Activated CD8-positive, alpha-beta T cell treated with anti-CD3 and anti-CD28 coated beads, Interleukin-2, amount 10 ng/mL, durations not matched to agents 7 days and 5 days (primary cell): ENCODE data around the gene HBS1L. TPM values are rescaled to one million over a fixed set of nuclear protein-coding genes. Genes with fewer than 3 reads are reported as not detected.

Experiments
- ATAC-seq: fragments of 150-1000 bp; cut with Tn5 transposase; one replicate; pipeline ENCODE4 v1.10.0; 2021; ENCODE audit warnings: moderate library complexity
- CTCF ChIA-PET: fragments of 350-600 bp; sonication (Branson Sonifier 250); formaldehyde crosslinking; loops from one replicate; lab custom pipeline; 2021; ENCODE audit warnings: antibody characterized with exemption; lab: Charles Lee
- POLR2A ChIA-PET: fragments of 350-600 bp; sonication (Branson Sonifier 250); formaldehyde crosslinking; loops from one replicate; lab custom pipeline; 2021; ENCODE audit warnings: antibody characterized with exemption; lab: Charles Lee
- DNase-seq: peaks from one replicate; pipeline ENCODE4 v3.0.0-alpha.2; 2020
- H3K27ac Mint-ChIP-seq: one replicate; pipeline ENCODE4 v1.8.0; 2021; ENCODE audit warnings: mild to moderate bottlenecking, mixed read lengths
- H3K27me3 Mint-ChIP-seq: one replicate; pipeline ENCODE4 v1.8.0; 2021; ENCODE audit warnings: low read depth, mixed read lengths
- H3K36me3 Mint-ChIP-seq: one replicate; pipeline ENCODE4 v1.8.0; 2021; ENCODE audit warnings: low read depth, mixed read lengths
- H3K4me1 Mint-ChIP-seq: one replicate; pipeline ENCODE4 v1.8.0; 2021; ENCODE audit warnings: low read depth, mixed read lengths
- H3K4me3 Mint-ChIP-seq: one replicate; pipeline ENCODE4 v1.8.0; 2021; ENCODE audit warnings: mild to moderate bottlenecking, mixed read lengths
- H3K9me3 Mint-ChIP-seq: one replicate; pipeline ENCODE4 v1.8.0; 2022; ENCODE audit warnings: mixed read lengths; ENCODE audit not compliant: insufficient read depth
- total RNA-seq, 2 experiments: library from RNA; stranded (reverse); gene quantifications; one replicate each; pipeline ENCODE4 v1.2.3, GENCODE V29; 2021

The HBS1L gene
- total RNA-seq, 2 experiments from 2014 or later: 72.8 to 77.5 TPM

GRCh38 chr6:135043364-135043763 lies 11.3 kb downstream of the HBS1L start:
- ATAC-seq: no peak
- Mint-ChIP-seq H3K36me3 (peaks cover 43% of the 10 kb centered on the region), H3K27ac (no peak overlapping the region), H3K4me1 (peaks cover 45% of the 10 kb centered on the region), H3K4me3 (no peak overlapping the region), H3K27me3 (no peaks in the 10 kb centered on the region), H3K9me3 (no peaks in the 10 kb centered on the region)
- CTCF ChIA-PET: interaction anchor here (0.8 to 1.9 kb wide), 4 partner anchors 11 to 101 kb away, joined by 3 to 4 read pairs (median 4); partner anchors contain the start of gene HBS1L
- POLR2A ChIA-PET: interaction anchor here (0.6 to 2.0 kb wide), 4 partner anchors 9 to 138 kb away, joined by 3 to 7 read pairs (median 4); partner anchors contain the start of genes HBS1L and MYB
- DNase-seq: no peak

- H3K4me3 Mint-ChIP-seq: no peak overlapping the region
- ChIA-PET CTCF (interaction anchor here (1.3 kb wide), 1 partner anchor 106 kb away, joined by 3 read pairs; no protein-coding TSS in a partner anchor), POLR2A (no interaction called here)
- no peaks in the 10 kb centered on the region for H3K27me3 Mint-ChIP-seq
- DNase-seq (no peak), ATAC-seq (no peak)
- H3K27ac Mint-ChIP-seq: no peak overlapping the region
- H3K4me1 Mint-ChIP-seq: peaks cover 8% of the 10 kb centered on the region
- H3K36me3 Mint-ChIP-seq: peaks cover 50% of the 10 kb centered on the region
- H3K9me3 Mint-ChIP-seq: no peaks in the 10 kb centered on the region
Observed at GRCh38 chr6:135038335-135038734, 16.3 kb downstream of the HBS1L start.

GRCh38 chr6:135037541-135037940 lies 17.1 kb downstream of the HBS1L start:
- no peaks in the 10 kb centered on the region for H3K9me3 Mint-ChIP-seq
- POLR2A ChIA-PET: no interaction called here
- no peak for DNase-seq
- H3K36me3 Mint-ChIP-seq: peaks cover 49% of the 10 kb centered on the region
- CTCF ChIA-PET: no interaction called here
- H3K27ac Mint-ChIP-seq: no peak overlapping the region
- H3K4me3 Mint-ChIP-seq: no peak overlapping the region
- H3K4me1 Mint-ChIP-seq: peaks cover 5% of the 10 kb centered on the region
- no peak for ATAC-seq
- H3K27me3 Mint-ChIP-seq: no peaks in the 10 kb centered on the region

GRCh38 chr6:135036731-135037420 lies 17.7 kb downstream of the HBS1L start:
- H3K27me3 Mint-ChIP-seq: no peaks in the 10 kb centered on the region
- ChIA-PET CTCF (interaction anchor here (0.7 to 1.4 kb wide), 3 partner anchors 9 to 387 kb away, joined by 3 read pairs; no protein-coding TSS in a partner anchor), POLR2A (no interaction called here)
- ATAC-seq (no peak), DNase-seq (no peak)
- no peaks in the 10 kb centered on the region for H3K9me3 Mint-ChIP-seq
- peaks cover 5% of the 10 kb centered on the region for H3K4me1 Mint-ChIP-seq
- H3K4me3 Mint-ChIP-seq: no peak overlapping the region
- peak overlapping the region; percentile 10 for H3K27ac Mint-ChIP-seq
- H3K36me3 Mint-ChIP-seq: peaks cover 46% of the 10 kb centered on the region

- Mint-ChIP-seq H3K4me1 (peaks cover 15% of the 10 kb centered on the region), H3K9me3 (no peaks in the 10 kb centered on the region), H3K27me3 (no peaks in the 10 kb centered on the region), H3K36me3 (peaks cover 48% of the 10 kb centered on the region), H3K4me3 (no peak overlapping the region), H3K27ac (no peak overlapping the region)
- ATAC-seq: no peak
- POLR2A ChIA-PET: no interaction called here
- DNase-seq: no peak
- CTCF ChIA-PET: no interaction called here
Observed at GRCh38 chr6:135033238-135033637, 21.4 kb downstream of the HBS1L start.

GRCh38 chr6:135030532-135031178 lies 24.0 kb downstream of the HBS1L start:
- no peak overlapping the region for H3K4me3 Mint-ChIP-seq
- ChIA-PET POLR2A (no interaction called here), CTCF (interaction anchor here (1.0 kb wide), 1 partner anchor 114 kb away, joined by 3 read pairs; no protein-coding TSS in a partner anchor)
- H3K9me3 Mint-ChIP-seq: no peaks in the 10 kb centered on the region
- peak overlapping the region; percentile 11 for H3K27ac Mint-ChIP-seq
- ATAC-seq: no peak
- no peaks in the 10 kb centered on the region for H3K27me3 Mint-ChIP-seq
- peaks cover 24% of the 10 kb centered on the region for H3K4me1 Mint-ChIP-seq
- peaks cover 48% of the 10 kb centered on the region for H3K36me3 Mint-ChIP-seq
- DNase-seq: no peak

- no peaks in the 10 kb centered on the region for H3K27me3 Mint-ChIP-seq
- peak; percentile 85 for ATAC-seq
- peaks cover 29% of the 10 kb centered on the region for H3K4me1 Mint-ChIP-seq
- H3K4me3 Mint-ChIP-seq: no peak overlapping the region
- H3K9me3 Mint-ChIP-seq: no peaks in the 10 kb centered on the region
- ChIA-PET POLR2A (no interaction called here), CTCF (interaction anchor here (1.0 kb wide), 1 partner anchor 114 kb away, joined by 3 read pairs; no protein-coding TSS in a partner anchor)
- no peak for DNase-seq
- H3K36me3 Mint-ChIP-seq: peaks cover 52% of the 10 kb centered on the region
- peak overlapping the region; percentile 11 for H3K27ac Mint-ChIP-seq
Observed at GRCh38 chr6:135030056-135030473, 24.6 kb downstream of the HBS1L start.

GRCh38 chr6:135025775-135026174 lies 28.8 kb downstream of the HBS1L start:
- DNase-seq: no peak
- peaks cover 30% of the 10 kb centered on the region for H3K36me3 Mint-ChIP-seq
- H3K4me1 Mint-ChIP-seq: peaks cover 43% of the 10 kb centered on the region
- ChIA-PET POLR2A (interaction anchor here (1.2 kb wide), 1 partner anchor 29 kb away, joined by 4 read pairs; the partner anchor contains the start of gene HBS1L), CTCF (interaction anchor here (0.8 to 1.2 kb wide), 3 partner anchors 10 to 159 kb away, joined by 3 read pairs; no protein-coding TSS in a partner anchor)
- no peak overlapping the region for H3K27ac Mint-ChIP-seq
- no peak overlapping the region for H3K4me3 Mint-ChIP-seq
- no peaks in the 10 kb centered on the region for H3K27me3 Mint-ChIP-seq
- no peaks in the 10 kb centered on the region for H3K9me3 Mint-ChIP-seq
- ATAC-seq: no peak

- Mint-ChIP-seq H3K4me3 (no peak overlapping the region), H3K27ac (peak overlapping the region; percentile 23), H3K4me1 (peaks cover 41% of the 10 kb centered on the region), H3K27me3 (no peaks in the 10 kb centered on the region), H3K9me3 (no peaks in the 10 kb centered on the region), H3K36me3 (peaks cover 28% of the 10 kb centered on the region)
- ChIA-PET POLR2A (interaction anchor here (1.2 kb wide), 1 partner anchor 30 kb away, joined by 4 read pairs; the partner anchor contains the start of gene HBS1L), CTCF (interaction anchor here (0.8 to 1.2 kb wide), 3 partner anchors 9 to 160 kb away, joined by 3 read pairs; no protein-coding TSS in a partner anchor)
- no peak for DNase-seq
- no peak for ATAC-seq
Observed at GRCh38 chr6:135025175-135025574, 29.4 kb downstream of the HBS1L start.

GRCh38 chr6:135022050-135022697 lies 32.4 kb downstream of the HBS1L start:
- ChIA-PET CTCF (interaction anchor here (1.1 to 2.4 kb wide), 6 partner anchors 14 to 162 kb away, joined by 3 to 8 read pairs (median 4); no protein-coding TSS in a partner anchor), POLR2A (interaction anchor here (1.1 to 1.2 kb wide), 3 partner anchors 33 to 158 kb away, joined by 3 to 6 read pairs (median 4); partner anchors contain the start of genes HBS1L and MYB)
- ATAC-seq (peak; percentile 58), DNase-seq (no peak)
- peak overlapping the region; percentile 0 for H3K4me3 Mint-ChIP-seq
- peaks cover 24% of the 10 kb centered on the region for H3K36me3 Mint-ChIP-seq
- no peaks in the 10 kb centered on the region for H3K9me3 Mint-ChIP-seq
- H3K4me1 Mint-ChIP-seq: peaks cover 48% of the 10 kb centered on the region
- H3K27me3 Mint-ChIP-seq: no peaks in the 10 kb centered on the region
- H3K27ac Mint-ChIP-seq: peak overlapping the region; percentile 10
